ENCODE results near the gene MED25. TPM values are rescaled to one million over a fixed set of nuclear protein-coding genes. Genes with fewer than 3 reads are reported as not detected.

MED25 gene
- polyA plus RNA-seq, 1 donor from 2014 or later = 18.9 TPM

GRCh38 chr19:49855676-49856573 lies 37.8 kb downstream of the MED25 start:
- H3K4me2 ChIP-seq (ENCODE audit: low read length) = no peak overlapping the region
- H3F3A ChIP-seq (ENCODE audit: insufficient read depth, low read length, poor library complexity, severe bottlenecking) = no peaks in the 10 kb centered on the region
- no peaks in the 10 kb centered on the region for H3K36me3 ChIP-seq (ENCODE audit: insufficient read depth, low read length)
- no peaks in the 10 kb centered on the region for H3K9me2 ChIP-seq (ENCODE audit: insufficient read depth, low read length)
- no peak overlapping the region for H2AFZ ChIP-seq (ENCODE audit: low read depth, low read length)
- TF ChIP-seq MXI1 (conservative IDR thresholded peaks at IDR 0.05; ENCODE audit: poor library complexity, severe bottlenecking) (no peak), RAD21 (conservative IDR thresholded peaks at IDR 0.05) (no peak), EZH2 (IDR thresholded peaks at IDR 0.05; ENCODE audit: borderline replicate concordance, insufficient read depth, low read length, poor library complexity, severe bottlenecking) (no peak), TAF1 (IDR thresholded peaks at IDR 0.05; ENCODE audit: low read depth) (no peak), SMC3 (conservative IDR thresholded peaks at IDR 0.05; ENCODE audit: poor library complexity) (no peak), REST (IDR thresholded peaks at IDR 0.05; ENCODE audit: borderline replicate concordance) (no peak), CTCF (IDR thresholded peaks at IDR 0.05; ENCODE audit: poor library complexity, severe bottlenecking) (no peak), POLR2AphosphoS5 (IDR thresholded peaks at IDR 0.05) (no peak), EP300 (conservative IDR thresholded peaks at IDR 0.05; ENCODE audit: poor library complexity, severe bottlenecking) (no peak)
- no peaks in the 10 kb centered on the region for H3K9me3 ChIP-seq (ENCODE audit: low read length)
- H3K27ac ChIP-seq (ENCODE audit: low read length) = no peak overlapping the region
- H3K79me2 ChIP-seq (replicated peaks; ENCODE audit: insufficient read depth, low read length) = peaks cover 36% of the 10 kb centered on the region
- H3K4me3 ChIP-seq (ENCODE audit: low read length) = no peak overlapping the region
- no peaks in the 10 kb centered on the region for H3K27me3 ChIP-seq (ENCODE audit: insufficient read depth, low read depth, low read length)
- peaks cover 43% of the 10 kb centered on the region for H4K20me1 ChIP-seq (ENCODE audit: insufficient read depth)
- no peak overlapping the region for H3K9ac ChIP-seq (ENCODE audit: low read length)

GRCh38 chr19:49856574-49857021 lies 38.5 kb downstream of the MED25 start:
- no peak overlapping the region for H3K4me2 ChIP-seq (ENCODE audit: low read length)
- H3F3A ChIP-seq (ENCODE audit: insufficient read depth, low read length, poor library complexity, severe bottlenecking) = no peaks in the 10 kb centered on the region
- no peak overlapping the region for H2AFZ ChIP-seq (ENCODE audit: low read depth, low read length)
- no peak overlapping the region for H3K9ac ChIP-seq (ENCODE audit: low read length)
- no peaks in the 10 kb centered on the region for H3K27me3 ChIP-seq (ENCODE audit: insufficient read depth, low read depth, low read length)
- no peak overlapping the region for H3K27ac ChIP-seq (ENCODE audit: low read length)
- no peaks in the 10 kb centered on the region for H3K9me3 ChIP-seq (ENCODE audit: low read length)
- no peaks in the 10 kb centered on the region for H3K36me3 ChIP-seq (ENCODE audit: insufficient read depth, low read length)
- peaks cover 35% of the 10 kb centered on the region for H3K79me2 ChIP-seq (replicated peaks; ENCODE audit: insufficient read depth, low read length)
- no peak overlapping the region for H3K4me3 ChIP-seq (ENCODE audit: low read length)
- no peaks in the 10 kb centered on the region for H3K9me2 ChIP-seq (ENCODE audit: insufficient read depth, low read length)
- H4K20me1 ChIP-seq (ENCODE audit: insufficient read depth) = peaks cover 43% of the 10 kb centered on the region
- TF ChIP-seq CTCF (IDR thresholded peaks at IDR 0.05; ENCODE audit: poor library complexity, severe bottlenecking) (no peak), RAD21 (conservative IDR thresholded peaks at IDR 0.05) (no peak), POLR2AphosphoS5 (IDR thresholded peaks at IDR 0.05) (no peak), REST (IDR thresholded peaks at IDR 0.05; ENCODE audit: borderline replicate concordance) (no peak), SMC3 (conservative IDR thresholded peaks at IDR 0.05; ENCODE audit: poor library complexity) (no peak), EP300 (conservative IDR thresholded peaks at IDR 0.05; ENCODE audit: poor library complexity, severe bottlenecking) (no peak), EZH2 (IDR thresholded peaks at IDR 0.05; ENCODE audit: borderline replicate concordance, insufficient read depth, low read length, poor library complexity, severe bottlenecking) (no peak), MXI1 (conservative IDR thresholded peaks at IDR 0.05; ENCODE audit: poor library complexity, severe bottlenecking) (no peak), TAF1 (IDR thresholded peaks at IDR 0.05; ENCODE audit: low read depth) (no peak)
